ENCODE data around the gene ST3GAL6. TPM values are rescaled to one million over a fixed set of nuclear protein-coding genes. Genes with fewer than 3 reads are reported as not detected.
A peak's percentile ranks its signal among the peaks of the same experiment; 100 is the strongest.

ST3GAL6 gene
- total and polyA plus RNA-seq, 2 of the 13 experiments (the other 11 are each of a cell fraction or from before 2014, with no cell fraction given): 17.5 to 23.2 TPM

DNA sequence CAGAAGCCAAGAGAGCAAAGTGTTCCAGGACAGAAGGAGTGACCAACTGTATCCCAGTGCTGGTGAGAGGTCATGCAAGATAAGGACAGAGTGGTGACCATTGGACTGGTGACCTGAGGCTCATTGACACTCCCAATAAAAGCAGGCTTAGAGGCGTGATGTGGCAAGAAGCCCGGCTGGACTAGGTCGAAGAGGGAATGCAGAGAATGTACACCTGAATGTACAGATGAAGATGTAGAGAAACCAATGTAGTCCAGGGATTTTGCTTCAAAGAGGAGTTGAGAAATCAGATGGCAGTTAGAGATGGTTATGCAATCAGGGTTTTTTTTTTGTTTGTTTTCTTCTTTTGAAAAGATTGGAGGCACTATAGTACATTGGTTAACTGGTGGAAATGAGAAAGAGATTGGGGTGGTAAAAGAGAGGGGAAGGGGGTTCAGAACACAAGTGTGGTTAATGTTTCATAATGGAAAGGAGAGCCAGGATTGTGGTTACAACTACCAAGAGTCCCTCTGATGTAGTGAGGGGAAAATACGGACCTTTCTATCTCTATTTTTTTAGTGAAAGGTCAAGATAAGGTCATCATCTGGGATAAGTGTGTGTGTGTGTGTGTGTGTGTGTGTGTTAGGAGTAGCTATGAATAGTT lies 23.3 kb downstream of the ST3GAL6 start (continued):
- TF ChIP-seq HNRNPH1 (optimal IDR thresholded peaks at IDR 0.05; ENCODE audit: low read depth, low read length) (no peak), NFIC (IDR thresholded peaks at IDR 0.05; ENCODE audit: low read length) (no peak; the same call in 1 of the 2 replicates), PHF21A (CRISPR knock-in tag; IDR thresholded peaks at IDR 0.05) (peak; percentile 74), ZNF263 (CRISPR knock-in tag; IDR thresholded peaks at IDR 0.05) (no peak), TBL1XR1 (IDR thresholded peaks at IDR 0.05; ENCODE audit: borderline replicate concordance, low read length, partially characterized antibody) (peak; percentile 21), ASH2L (IDR thresholded peaks at IDR 0.05; ENCODE audit: insufficient read length, low read depth, low read length) (no peak), HOXA3 (CRISPR knock-in tag; IDR thresholded peaks at IDR 0.05) (peak; percentile 50; the same call in 1 of the 2 replicates), SP4 (CRISPR knock-in tag; IDR thresholded peaks at IDR 0.05) (no peak), THYN1 (CRISPR knock-in tag; IDR thresholded peaks at IDR 0.05; ENCODE audit: borderline replicate concordance, low read depth) (no peak), THAP11 (CRISPR knock-in tag; IDR thresholded peaks at IDR 0.05) (peak; percentile 40; the same call in 1 of the 2 replicates), ZNF3 (CRISPR knock-in tag; IDR thresholded peaks at IDR 0.05) (no peak), POLR2AphosphoS5 (IDR thresholded peaks at IDR 0.05; ENCODE audit: low read depth, low read length) (no peak)
- TF ChIP-seq, protein P1, sequence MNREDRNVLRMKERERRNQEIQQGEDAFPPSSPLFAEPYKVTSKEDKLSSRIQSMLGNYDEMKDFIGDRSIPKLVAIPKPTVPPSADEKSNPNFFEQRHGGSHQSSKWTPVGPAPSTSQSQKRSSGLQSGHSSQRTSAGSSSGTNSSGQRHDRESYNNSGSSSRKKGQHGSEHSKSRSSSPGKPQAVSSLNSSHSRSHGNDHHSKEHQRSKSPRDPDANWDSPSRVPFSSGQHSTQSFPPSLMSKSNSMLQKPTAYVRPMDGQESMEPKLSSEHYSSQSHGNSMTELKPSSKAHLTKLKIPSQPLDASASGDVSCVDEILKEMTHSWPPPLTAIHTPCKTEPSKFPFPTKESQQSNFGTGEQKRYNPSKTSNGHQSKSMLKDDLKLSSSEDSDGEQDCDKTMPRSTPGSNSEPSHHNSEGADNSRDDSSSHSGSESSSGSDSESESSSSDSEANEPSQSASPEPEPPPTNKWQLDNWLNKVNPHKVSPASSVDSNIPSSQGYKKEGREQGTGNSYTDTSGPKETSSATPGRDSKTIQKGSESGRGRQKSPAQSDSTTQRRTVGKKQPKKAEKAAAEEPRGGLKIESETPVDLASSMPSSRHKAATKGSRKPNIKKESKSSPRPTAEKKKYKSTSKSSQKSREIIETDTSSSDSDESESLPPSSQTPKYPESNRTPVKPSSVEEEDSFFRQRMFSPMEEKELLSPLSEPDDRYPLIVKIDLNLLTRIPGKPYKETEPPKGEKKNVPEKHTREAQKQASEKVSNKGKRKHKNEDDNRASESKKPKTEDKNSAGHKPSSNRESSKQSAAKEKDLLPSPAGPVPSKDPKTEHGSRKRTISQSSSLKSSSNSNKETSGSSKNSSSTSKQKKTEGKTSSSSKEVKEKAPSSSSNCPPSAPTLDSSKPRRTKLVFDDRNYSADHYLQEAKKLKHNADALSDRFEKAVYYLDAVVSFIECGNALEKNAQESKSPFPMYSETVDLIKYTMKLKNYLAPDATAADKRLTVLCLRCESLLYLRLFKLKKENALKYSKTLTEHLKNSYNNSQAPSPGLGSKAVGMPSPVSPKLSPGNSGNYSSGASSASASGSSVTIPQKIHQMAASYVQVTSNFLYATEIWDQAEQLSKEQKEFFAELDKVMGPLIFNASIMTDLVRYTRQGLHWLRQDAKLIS (CRISPR knock-in tag; IDR thresholded peaks at IDR 0.05): no peak
- TF ChIP-seq, protein P2, sequence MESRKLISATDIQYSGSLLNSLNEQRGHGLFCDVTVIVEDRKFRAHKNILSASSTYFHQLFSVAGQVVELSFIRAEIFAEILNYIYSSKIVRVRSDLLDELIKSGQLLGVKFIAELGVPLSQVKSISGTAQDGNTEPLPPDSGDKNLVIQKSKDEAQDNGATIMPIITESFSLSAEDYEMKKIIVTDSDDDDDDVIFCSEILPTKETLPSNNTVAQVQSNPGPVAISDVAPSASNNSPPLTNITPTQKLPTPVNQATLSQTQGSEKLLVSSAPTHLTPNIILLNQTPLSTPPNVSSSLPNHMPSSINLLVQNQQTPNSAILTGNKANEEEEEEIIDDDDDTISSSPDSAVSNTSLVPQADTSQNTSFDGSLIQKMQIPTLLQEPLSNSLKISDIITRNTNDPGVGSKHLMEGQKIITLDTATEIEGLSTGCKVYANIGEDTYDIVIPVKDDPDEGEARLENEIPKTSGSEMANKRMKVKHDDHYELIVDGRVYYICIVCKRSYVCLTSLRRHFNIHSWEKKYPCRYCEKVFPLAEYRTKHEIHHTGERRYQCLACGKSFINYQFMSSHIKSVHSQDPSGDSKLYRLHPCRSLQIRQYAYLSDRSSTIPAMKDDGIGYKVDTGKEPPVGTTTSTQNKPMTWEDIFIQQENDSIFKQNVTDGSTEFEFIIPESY (CRISPR knock-in tag; IDR thresholded peaks at IDR 0.05): no peak
- TF ChIP-seq, protein P3, sequence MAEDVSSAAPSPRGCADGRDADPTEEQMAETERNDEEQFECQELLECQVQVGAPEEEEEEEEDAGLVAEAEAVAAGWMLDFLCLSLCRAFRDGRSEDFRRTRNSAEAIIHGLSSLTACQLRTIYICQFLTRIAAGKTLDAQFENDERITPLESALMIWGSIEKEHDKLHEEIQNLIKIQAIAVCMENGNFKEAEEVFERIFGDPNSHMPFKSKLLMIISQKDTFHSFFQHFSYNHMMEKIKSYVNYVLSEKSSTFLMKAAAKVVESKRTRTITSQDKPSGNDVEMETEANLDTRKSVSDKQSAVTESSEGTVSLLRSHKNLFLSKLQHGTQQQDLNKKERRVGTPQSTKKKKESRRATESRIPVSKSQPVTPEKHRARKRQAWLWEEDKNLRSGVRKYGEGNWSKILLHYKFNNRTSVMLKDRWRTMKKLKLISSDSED (CRISPR knock-in tag; IDR thresholded peaks at IDR 0.05): no peak
- TF ChIP-seq, protein P4, sequence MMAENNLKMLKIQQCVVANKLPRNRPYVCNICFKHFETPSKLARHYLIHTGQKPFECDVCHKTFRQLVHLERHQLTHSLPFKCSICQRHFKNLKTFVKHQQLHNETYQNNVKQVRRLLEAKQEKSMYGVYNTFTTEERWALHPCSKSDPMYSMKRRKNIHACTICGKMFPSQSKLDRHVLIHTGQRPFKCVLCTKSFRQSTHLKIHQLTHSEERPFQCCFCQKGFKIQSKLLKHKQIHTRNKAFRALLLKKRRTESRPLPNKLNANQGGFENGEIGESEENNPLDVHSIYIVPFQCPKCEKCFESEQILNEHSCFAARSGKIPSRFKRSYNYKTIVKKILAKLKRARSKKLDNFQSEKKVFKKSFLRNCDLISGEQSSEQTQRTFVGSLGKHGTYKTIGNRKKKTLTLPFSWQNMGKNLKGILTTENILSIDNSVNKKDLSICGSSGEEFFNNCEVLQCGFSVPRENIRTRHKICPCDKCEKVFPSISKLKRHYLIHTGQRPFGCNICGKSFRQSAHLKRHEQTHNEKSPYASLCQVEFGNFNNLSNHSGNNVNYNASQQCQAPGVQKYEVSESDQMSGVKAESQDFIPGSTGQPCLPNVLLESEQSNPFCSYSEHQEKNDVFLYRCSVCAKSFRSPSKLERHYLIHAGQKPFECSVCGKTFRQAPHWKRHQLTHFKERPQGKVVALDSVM (CRISPR knock-in tag; IDR thresholded peaks at IDR 0.05): no peak
- TF ChIP-seq, protein P5, sequence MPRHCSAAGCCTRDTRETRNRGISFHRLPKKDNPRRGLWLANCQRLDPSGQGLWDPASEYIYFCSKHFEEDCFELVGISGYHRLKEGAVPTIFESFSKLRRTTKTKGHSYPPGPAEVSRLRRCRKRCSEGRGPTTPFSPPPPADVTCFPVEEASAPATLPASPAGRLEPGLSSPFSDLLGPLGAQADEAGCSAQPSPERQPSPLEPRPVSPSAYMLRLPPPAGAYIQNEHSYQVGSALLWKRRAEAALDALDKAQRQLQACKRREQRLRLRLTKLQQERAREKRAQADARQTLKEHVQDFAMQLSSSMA (CRISPR knock-in tag; IDR thresholded peaks at IDR 0.05): no peak
- TF ChIP-seq, protein P6, sequence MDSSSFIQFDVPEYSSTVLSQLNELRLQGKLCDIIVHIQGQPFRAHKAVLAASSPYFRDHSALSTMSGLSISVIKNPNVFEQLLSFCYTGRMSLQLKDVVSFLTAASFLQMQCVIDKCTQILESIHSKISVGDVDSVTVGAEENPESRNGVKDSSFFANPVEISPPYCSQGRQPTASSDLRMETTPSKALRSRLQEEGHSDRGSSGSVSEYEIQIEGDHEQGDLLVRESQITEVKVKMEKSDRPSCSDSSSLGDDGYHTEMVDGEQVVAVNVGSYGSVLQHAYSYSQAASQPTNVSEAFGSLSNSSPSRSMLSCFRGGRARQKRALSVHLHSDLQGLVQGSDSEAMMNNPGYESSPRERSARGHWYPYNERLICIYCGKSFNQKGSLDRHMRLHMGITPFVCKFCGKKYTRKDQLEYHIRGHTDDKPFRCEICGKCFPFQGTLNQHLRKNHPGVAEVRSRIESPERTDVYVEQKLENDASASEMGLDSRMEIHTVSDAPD (CRISPR knock-in tag; IDR thresholded peaks at IDR 0.05): peak; percentile 89; the same call in 1 of the 2 replicates
